GM12874 (cell line): ENCODE results near the gene GABBR2.

Experiments
- TF ChIP-seq, protein P1 (sequence below): IDR thresholded peaks from 2 replicates; pipeline ENCODE4 v1.5.1; 2011; ENCODE audit warnings: low read depth, mild to moderate bottlenecking, control low read depth, low read length, moderate library complexity; ENCODE audit not compliant: insufficient read depth

The GABBR2 gene

DNA sequence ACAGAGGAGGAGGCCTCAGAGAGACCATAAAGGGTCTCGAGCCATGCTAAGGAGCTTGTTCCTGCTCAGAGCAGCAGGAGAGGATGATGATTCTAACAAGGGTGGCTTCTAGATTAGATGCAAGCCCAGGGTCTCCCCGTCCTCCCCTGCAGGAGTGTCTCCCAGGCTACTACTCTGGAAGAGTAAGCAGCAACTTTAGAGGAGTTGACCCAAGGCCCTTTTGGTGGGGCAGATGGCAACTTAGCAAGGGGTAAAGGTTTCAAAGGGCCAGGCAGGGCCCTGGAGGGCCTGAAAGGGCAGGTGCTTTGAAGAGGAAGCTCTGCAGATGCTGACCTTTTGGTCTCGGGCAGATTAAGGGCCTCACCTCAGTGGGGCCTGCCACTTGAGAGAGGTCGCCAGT, 174.9 kb downstream of the GABBR2 start:
- TF ChIP-seq, protein P1, sequence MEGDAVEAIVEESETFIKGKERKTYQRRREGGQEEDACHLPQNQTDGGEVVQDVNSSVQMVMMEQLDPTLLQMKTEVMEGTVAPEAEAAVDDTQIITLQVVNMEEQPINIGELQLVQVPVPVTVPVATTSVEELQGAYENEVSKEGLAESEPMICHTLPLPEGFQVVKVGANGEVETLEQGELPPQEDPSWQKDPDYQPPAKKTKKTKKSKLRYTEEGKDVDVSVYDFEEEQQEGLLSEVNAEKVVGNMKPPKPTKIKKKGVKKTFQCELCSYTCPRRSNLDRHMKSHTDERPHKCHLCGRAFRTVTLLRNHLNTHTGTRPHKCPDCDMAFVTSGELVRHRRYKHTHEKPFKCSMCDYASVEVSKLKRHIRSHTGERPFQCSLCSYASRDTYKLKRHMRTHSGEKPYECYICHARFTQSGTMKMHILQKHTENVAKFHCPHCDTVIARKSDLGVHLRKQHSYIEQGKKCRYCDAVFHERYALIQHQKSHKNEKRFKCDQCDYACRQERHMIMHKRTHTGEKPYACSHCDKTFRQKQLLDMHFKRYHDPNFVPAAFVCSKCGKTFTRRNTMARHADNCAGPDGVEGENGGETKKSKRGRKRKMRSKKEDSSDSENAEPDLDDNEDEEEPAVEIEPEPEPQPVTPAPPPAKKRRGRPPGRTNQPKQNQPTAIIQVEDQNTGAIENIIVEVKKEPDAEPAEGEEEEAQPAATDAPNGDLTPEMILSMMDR = no peak

DNA sequence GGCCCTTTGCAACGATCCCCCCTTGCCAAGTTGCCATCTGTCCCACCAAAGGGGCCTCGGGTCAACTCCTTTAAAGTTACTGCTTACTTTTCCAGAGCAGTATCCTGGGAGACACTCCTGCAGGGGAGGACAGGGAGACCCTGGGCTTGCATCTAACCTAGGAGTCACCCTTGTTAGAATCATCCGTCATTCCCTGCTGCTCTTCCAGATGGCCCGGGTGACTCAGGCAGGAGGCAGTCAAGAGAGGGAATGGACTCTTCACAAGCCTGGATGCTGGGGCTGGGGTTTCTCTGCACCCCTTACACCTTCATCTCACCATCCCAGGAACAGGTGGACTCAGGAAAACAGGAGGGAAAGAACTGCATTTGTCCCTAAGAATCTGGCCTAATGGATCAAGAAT, 175.6 kb downstream of the GABBR2 start:
- TF ChIP-seq, protein P1 = no peak

DNA sequence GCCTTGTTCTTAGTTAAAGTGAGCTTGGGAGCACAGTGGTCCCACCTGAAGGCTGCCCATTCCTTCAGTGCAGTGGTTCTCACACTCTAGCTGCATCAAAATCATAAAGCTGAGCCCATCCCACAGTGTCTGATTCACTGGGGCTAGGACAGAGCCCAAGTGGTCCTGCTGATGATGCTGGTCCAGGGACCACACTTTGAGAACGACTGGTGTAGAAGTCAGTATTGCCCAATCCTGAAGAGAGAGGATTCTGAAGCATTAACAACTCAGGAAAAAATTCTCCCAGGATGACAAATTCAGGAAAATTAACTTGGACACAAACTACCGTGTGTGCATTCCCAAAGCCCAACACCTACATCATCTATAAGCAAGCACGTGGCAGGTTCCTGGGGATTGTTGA, 176.2 kb downstream of the GABBR2 start:
- TF ChIP-seq, protein P1 = no peak

DNA sequence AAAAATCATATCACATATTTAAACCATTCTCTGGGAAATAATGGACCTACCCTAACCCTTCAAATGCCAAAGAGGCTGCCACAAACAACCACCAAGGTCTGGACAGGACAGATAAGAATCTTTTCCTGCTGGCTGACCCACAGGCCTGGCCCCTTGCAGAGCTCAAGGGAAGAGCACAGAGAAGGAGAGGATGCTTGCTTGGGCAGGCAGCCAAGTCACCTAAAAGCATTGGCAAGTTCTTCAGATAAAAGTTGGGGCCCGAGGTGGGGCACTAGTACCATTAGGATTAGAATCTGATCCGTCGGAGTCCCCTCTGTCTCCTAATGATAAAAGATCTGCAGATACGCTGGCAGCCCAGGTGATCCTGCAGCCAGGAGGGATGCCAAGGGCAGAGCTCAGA, 176.6 kb downstream of the GABBR2 start:
- TF ChIP-seq, protein P1 = no peak

DNA sequence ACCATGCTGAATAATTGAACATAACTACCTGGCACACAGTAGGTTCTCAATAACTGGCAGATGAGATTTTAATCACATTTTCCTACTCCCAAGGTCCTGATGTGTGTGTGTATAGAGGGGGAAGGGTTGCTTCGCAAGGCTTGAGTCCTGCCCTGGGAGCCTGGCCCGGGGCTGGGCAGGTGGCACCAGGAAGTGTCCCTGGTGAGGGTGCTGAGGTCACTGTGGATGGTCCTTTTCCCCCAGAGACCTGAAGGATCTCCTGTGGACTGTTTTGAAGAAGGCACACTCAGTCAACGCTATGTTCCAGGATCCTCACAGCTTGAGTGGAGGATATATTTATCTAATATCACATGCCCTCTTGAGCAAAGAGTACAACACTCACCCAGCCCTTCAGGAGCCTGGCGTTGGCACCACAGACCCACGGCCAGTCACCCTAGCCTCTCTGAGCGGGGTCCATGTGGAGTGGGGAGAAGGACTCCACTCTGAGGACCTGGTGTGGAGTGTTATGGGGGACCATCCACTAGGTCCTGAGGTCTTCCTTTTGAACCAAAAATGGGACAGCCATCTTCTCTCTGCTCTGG, 177.8 kb downstream of the GABBR2 start:
- TF ChIP-seq, protein P1 = no peak

DNA sequence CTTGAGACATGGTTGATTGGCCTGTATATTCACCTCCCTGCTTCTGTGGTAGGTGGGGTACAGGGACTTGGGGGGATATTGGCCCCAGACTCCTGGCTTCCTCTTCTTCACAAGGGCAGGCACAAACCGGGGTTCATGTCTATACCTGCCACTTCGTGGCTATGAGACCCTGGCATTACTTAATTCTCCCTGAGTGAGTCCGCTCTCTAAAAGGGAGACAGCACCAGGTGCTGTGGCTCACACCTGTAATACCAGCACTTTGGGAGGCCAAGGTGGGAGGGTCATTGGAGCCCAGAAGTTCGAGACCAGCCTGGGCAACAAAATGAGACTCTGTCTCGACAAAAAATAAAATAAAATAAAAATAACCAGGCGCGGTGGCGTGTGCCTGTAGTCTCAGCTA, 178.5 kb downstream of the GABBR2 start:
- TF ChIP-seq, protein P1 = no peak

DNA sequence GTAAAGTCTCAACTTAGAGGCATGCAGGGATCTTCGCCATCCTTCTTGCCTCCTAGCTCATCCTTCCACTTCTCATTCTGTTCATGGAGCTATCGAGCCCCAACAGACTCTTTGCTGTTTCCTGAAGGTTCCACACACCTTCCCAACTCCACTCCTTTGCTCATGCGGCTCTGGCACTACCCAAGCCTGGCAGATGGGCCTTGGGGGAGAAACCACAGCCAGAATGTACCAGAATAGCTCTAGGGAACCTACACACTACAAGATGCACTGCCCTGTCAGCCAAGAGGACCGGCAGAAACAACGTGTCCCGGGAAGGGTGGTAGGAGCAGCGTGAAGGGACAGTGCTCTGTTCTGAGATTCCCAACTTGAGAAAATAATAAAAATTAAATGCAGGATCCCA, 178.9 kb downstream of the GABBR2 start:
- TF ChIP-seq, protein P1 = no peak
